ENCODE measurements around the gene CLDN10. TPM values are rescaled to one million over a fixed set of nuclear protein-coding genes. Genes with fewer than 3 reads are reported as not detected.

The CLDN10 gene
- total RNA-seq, 1 experiment from 2014 or later: 24.7 TPM

GRCh38 chr13:95570016-95570415 lies 17.5 kb downstream of the CLDN10 start:
- Mint-ChIP-seq H3K9me3 (peaks cover 12% of the 10 kb centered on the region), H3K4me1 (peaks cover 5% of the 10 kb centered on the region), H3K4me3 (no peak overlapping the region), H3K36me3 (peaks cover 25% of the 10 kb centered on the region), H3K27me3 (ENCODE audit: low read depth) (no peaks in the 10 kb centered on the region), H3K27ac (no peak overlapping the region)
- TF ChIP-seq SP1 (CRISPR knock-in tag; conservative IDR thresholded peaks at IDR 0.05) (no peak), E2F4 (CRISPR knock-in tag; IDR thresholded peaks at IDR 0.05; ENCODE audit: borderline replicate concordance, low read depth) (no peak), TEAD1 (CRISPR knock-in tag; IDR thresholded peaks at IDR 0.05) (no peak), ZNF396 (CRISPR knock-in tag; IDR thresholded peaks at IDR 0.05; ENCODE audit: borderline replicate concordance) (no peak), ZNF232 (CRISPR knock-in tag; IDR thresholded peaks at IDR 0.05) (no peak), ZNF219 (CRISPR knock-in tag; IDR thresholded peaks at IDR 0.05; ENCODE audit: borderline replicate concordance) (no peak), CREB1 (CRISPR knock-in tag; IDR thresholded peaks at IDR 0.05) (no peak), NFYB (CRISPR knock-in tag; conservative IDR thresholded peaks at IDR 0.05; ENCODE audit: low read depth) (no peak), PREB (CRISPR knock-in tag; IDR thresholded peaks at IDR 0.05; ENCODE audit: borderline replicate concordance) (no peak), ZNF512 (CRISPR knock-in tag; IDR thresholded peaks at IDR 0.05; ENCODE audit: borderline replicate concordance) (no peak), FOXP1 (CRISPR knock-in tag; IDR thresholded peaks at IDR 0.05; ENCODE audit: borderline replicate concordance) (no peak), TP53 (CRISPR knock-in tag; IDR thresholded peaks at IDR 0.05) (no peak), IRF2 (CRISPR knock-in tag; IDR thresholded peaks at IDR 0.05; ENCODE audit: borderline replicate concordance, low read depth) (no peak)
- no peak for ATAC-seq
- no peak for DNase-seq (ENCODE audit: low spot score)
- ChIA-PET POLR2A (no interaction called here), CTCF (interaction anchor here (1.6 kb wide), 1 partner anchor 76 kb away, joined by 4 read pairs; no protein-coding TSS in a partner anchor)

GRCh38 chr13:95571941-95572340 lies 19.4 kb downstream of the CLDN10 start:
- Mint-ChIP-seq H3K4me1 (peaks cover 5% of the 10 kb centered on the region), H3K27ac (no peak overlapping the region), H3K36me3 (peaks cover 14% of the 10 kb centered on the region), H3K4me3 (no peak overlapping the region), H3K27me3 (ENCODE audit: low read depth) (no peaks in the 10 kb centered on the region), H3K9me3 (peaks cover 5% of the 10 kb centered on the region)
- POLR2A ChIA-PET: no interaction called here
- ATAC-seq: no peak
- TF ChIP-seq ZNF121 (CRISPR knock-in tag; IDR thresholded peaks at IDR 0.05): no peak
- TF ChIP-seq TCF7 (CRISPR knock-in tag; IDR thresholded peaks at IDR 0.05; ENCODE audit: low read depth): no peak
- TF ChIP-seq NFYB (CRISPR knock-in tag; conservative IDR thresholded peaks at IDR 0.05; ENCODE audit: low read depth): no peak
- TF ChIP-seq JUN (CRISPR knock-in tag; IDR thresholded peaks at IDR 0.05): no peak
- no peak for TF ChIP-seq GABPB1 (CRISPR knock-in tag; IDR thresholded peaks at IDR 0.05)
- no peak for TF ChIP-seq ZNF671 (CRISPR knock-in tag; IDR thresholded peaks at IDR 0.05)
- TF ChIP-seq ATF3 (CRISPR knock-in tag; conservative IDR thresholded peaks at IDR 0.05): no peak
- CTCF ChIA-PET: interaction anchor here (0.8 to 1.2 kb wide), 2 partner anchors 89 to 383 kb away, joined by 3 to 4 read pairs; no protein-coding TSS in a partner anchor
- no peak for DNase-seq (ENCODE audit: low spot score)

- H3K9me3 Mint-ChIP-seq: peaks cover 5% of the 10 kb centered on the region
- peaks cover 5% of the 10 kb centered on the region for H3K4me1 Mint-ChIP-seq
- POLR2A ChIA-PET: no interaction called here
- ATAC-seq: no peak
- H3K36me3 Mint-ChIP-seq: peaks cover 19% of the 10 kb centered on the region
- CTCF ChIA-PET: no interaction called here
- no peak overlapping the region for H3K4me3 Mint-ChIP-seq
- no peaks in the 10 kb centered on the region for H3K27me3 Mint-ChIP-seq (ENCODE audit: low read depth)
- no peak for DNase-seq (ENCODE audit: low spot score)
- H3K27ac Mint-ChIP-seq: no peak overlapping the region
- TF ChIP-seq FOXP4 (CRISPR knock-in tag; IDR thresholded peaks at IDR 0.05) (no peak), MXD4 (CRISPR knock-in tag; IDR thresholded peaks at IDR 0.05; ENCODE audit: borderline replicate concordance) (no peak), MLX (CRISPR knock-in tag; IDR thresholded peaks at IDR 0.05) (no peak), RELA (CRISPR knock-in tag; IDR thresholded peaks at IDR 0.05; ENCODE audit: borderline replicate concordance) (no peak), ZNF219 (CRISPR knock-in tag; IDR thresholded peaks at IDR 0.05; ENCODE audit: borderline replicate concordance) (no peak), USF1 (CRISPR knock-in tag; IDR thresholded peaks at IDR 0.05) (no peak)
These were observed 20.7 kb downstream of the CLDN10 start for GRCh38 chr13:95573221-95573620.

Measured in WTC11 (cell line).